Measurements from ENCODE around the gene RAC2.

- TF ChIP-seq POLR2A (IDR thresholded peaks at IDR 0.05): no peak
- TF ChIP-seq, protein P1, sequence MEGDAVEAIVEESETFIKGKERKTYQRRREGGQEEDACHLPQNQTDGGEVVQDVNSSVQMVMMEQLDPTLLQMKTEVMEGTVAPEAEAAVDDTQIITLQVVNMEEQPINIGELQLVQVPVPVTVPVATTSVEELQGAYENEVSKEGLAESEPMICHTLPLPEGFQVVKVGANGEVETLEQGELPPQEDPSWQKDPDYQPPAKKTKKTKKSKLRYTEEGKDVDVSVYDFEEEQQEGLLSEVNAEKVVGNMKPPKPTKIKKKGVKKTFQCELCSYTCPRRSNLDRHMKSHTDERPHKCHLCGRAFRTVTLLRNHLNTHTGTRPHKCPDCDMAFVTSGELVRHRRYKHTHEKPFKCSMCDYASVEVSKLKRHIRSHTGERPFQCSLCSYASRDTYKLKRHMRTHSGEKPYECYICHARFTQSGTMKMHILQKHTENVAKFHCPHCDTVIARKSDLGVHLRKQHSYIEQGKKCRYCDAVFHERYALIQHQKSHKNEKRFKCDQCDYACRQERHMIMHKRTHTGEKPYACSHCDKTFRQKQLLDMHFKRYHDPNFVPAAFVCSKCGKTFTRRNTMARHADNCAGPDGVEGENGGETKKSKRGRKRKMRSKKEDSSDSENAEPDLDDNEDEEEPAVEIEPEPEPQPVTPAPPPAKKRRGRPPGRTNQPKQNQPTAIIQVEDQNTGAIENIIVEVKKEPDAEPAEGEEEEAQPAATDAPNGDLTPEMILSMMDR (IDR thresholded peaks at IDR 0.05): no peak
- TF ChIP-seq EP300 (IDR thresholded peaks at IDR 0.05): no peak
- no peak for TF ChIP-seq POLR2AphosphoS5 (IDR thresholded peaks at IDR 0.05)
Observed at GRCh38 chr22:37254209-37254866, 10.3 kb upstream of the RAC2 start.
